Uterus (tissue), 4 donors: Measurements from ENCODE around the gene RUSF1. TPM values are rescaled to one million over a fixed set of nuclear protein-coding genes. Genes with fewer than 3 reads are reported as not detected.

ENCODE experiments used
- DNase-seq, 2 donors: peaks; one replicate each; pipeline ENCODE4 v3.0.0-alpha.2; 2019 to 2020
- H3K27ac ChIP-seq, 2 donors: fragments of 200-600 bp; sonication (generic); 1 replicate in 1 of 2; 2 replicates in 1 of 2; pipeline ENCODE4 v1.5.1; 2016 to 2018
- H3K27me3 ChIP-seq, 2 donors: fragments of 200-600 bp; sonication (generic); one replicate each; pipeline ENCODE4 v1.5.1; 2018 to 2019; ENCODE audit warnings: control low read depth in 1 of 2
- H3K36me3 ChIP-seq, 2 donors: fragments of 200-600 bp; sonication (generic); one replicate each; pipeline ENCODE4 v1.5.1; 2019; ENCODE audit warnings: control low read depth in 1 of 2
- H3K4me1 ChIP-seq, 2 donors: fragments of 200-600 bp; sonication (generic); one replicate each; pipeline ENCODE4 v1.5.1; 2018 to 2019; ENCODE audit warnings: control low read depth in 1 of 2
- H3K4me3 ChIP-seq, 2 donors: fragments of 200-600 bp; sonication (generic); 1 replicate in 1 of 2; 2 replicates in 1 of 2; pipeline ENCODE4 v1.5.1; 2018 to 2019; ENCODE audit warnings: mild to moderate bottlenecking in 1 of 2
- H3K9me3 ChIP-seq, 2 donors: fragments of 200-600 bp; sonication (generic); one replicate each; pipeline ENCODE4 v1.5.1; 2019; ENCODE audit warnings: control low read depth in 1 of 2
- CTCF ChIP-seq, 4 experiments: fragments of 200-600 bp in 2 of 4; fragments of 450-650 bp in 2 of 4; sonication (generic) in 2 of 4; IDR thresholded peaks; one replicate each; pipeline ENCODE4 v1.5.1; 2016 to 2019; ENCODE audit warnings: antibody characterized with exemption in 4 of 4, mild to moderate bottlenecking in 2 of 4, moderate library complexity in 1 of 4
- POLR2A ChIP-seq, 2 donors: fragments of 450-650 bp; IDR thresholded peaks; one replicate each; pipeline ENCODE4 v1.6.1; 2016; ENCODE audit warnings: antibody characterized with exemption in 2 of 2, mild to moderate bottlenecking in 1 of 2, moderate library complexity in 1 of 2
- intact Hi-C: fragments of 100-400 bp; cut with DNase I; formaldehyde crosslinking; loops from one replicate; pipeline ENCODE4 v1.15.1; 2023; ENCODE audit warnings: low total_unique reads
- total RNA-seq, 4 donors: library from RNA; depleted of rRNA in 3 of 4; stranded (reverse); fragments of >200 nt in 3 of 4; gene quantifications; one replicate each; pipeline versions ENCODE4 v1.1.0 to v1.2.4, GENCODE V29; 2014 to 2023
- donor health status: DM: yes; HTN: yes; CAD: no.

RUSF1 gene
- total RNA-seq, 4 donors from 2014 or later = 19.2 to 93.5 (median 82.9) TPM

GRCh38 chr16:31517800-31518402 lies 9.7 kb upstream of the RUSF1 start:
- no peak for TF ChIP-seq CTCF (IDR thresholded peaks at IDR 0.05)
- no peak for TF ChIP-seq POLR2A (IDR thresholded peaks at IDR 0.05)
- no peak overlapping the region for H3K4me3 ChIP-seq
- H3K27me3 ChIP-seq = no peaks in the 10 kb centered on the region
- H3K9me3 ChIP-seq = no peaks in the 10 kb centered on the region
- H3K36me3 ChIP-seq = no peaks in the 10 kb centered on the region
- H3K27ac ChIP-seq = no peak overlapping the region
- intact Hi-C loops = no loop called here
- H3K4me1 ChIP-seq = no peaks in the 10 kb centered on the region
- no peak for DNase-seq

- Histone ChIP-seq H3K4me3 (no peak overlapping the region), H3K4me1 (peaks cover 0 to 4% of the 10 kb centered on the region in 2 donors), H3K27ac (no peak overlapping the region), H3K27me3 (no peaks in the 10 kb centered on the region), H3K9me3 (no peaks in the 10 kb centered on the region), H3K36me3 (no peaks in the 10 kb centered on the region)
- TF ChIP-seq CTCF (IDR thresholded peaks at IDR 0.05) (no peak), POLR2A (IDR thresholded peaks at IDR 0.05) (no peak)
- intact Hi-C loops = no loop called here
- DNase-seq = no peak
These were observed 5.7 kb upstream of the RUSF1 start for GRCh38 chr16:31513884-31514283.

GRCh38 chr16:31513126-31513525 lies 4.9 kb upstream of the RUSF1 start:
- DNase-seq = no peak
- no peaks in the 10 kb centered on the region for H3K36me3 ChIP-seq
- no peak overlapping the region for H3K27ac ChIP-seq
- H3K9me3 ChIP-seq = no peaks in the 10 kb centered on the region
- H3K4me1 ChIP-seq = peaks cover 0 to 4% of the 10 kb centered on the region in 2 donors
- no peak overlapping the region for H3K4me3 ChIP-seq
- H3K27me3 ChIP-seq = no peaks in the 10 kb centered on the region
- TF ChIP-seq POLR2A (IDR thresholded peaks at IDR 0.05) (no peak), CTCF (IDR thresholded peaks at IDR 0.05) (no peak)
- intact Hi-C loops = no loop called here

DNA sequence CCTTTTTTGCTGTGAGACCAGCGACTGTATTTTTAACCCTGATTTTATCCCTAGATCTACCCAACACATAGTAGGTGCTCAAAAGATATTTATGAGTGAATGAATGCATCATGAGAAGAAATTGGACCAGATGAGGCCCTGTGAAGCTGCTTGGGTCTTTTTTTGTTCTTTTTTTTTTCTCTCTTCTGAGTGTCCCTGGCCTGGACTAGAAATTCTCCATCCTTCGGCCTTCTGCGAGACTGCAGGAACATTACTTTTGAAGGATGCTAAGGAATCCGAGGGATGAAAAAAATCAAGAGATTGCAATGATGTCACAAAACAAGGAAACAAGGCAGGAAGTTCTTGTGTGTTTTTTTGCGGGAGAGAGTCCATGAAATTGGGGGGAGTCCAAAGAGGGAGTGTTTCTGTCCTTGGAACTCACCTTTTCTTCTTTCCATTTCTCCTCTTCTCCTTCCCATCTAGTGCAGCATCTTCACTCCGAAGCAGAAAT lies 560 bp upstream of the RUSF1 start:
- Histone ChIP-seq H3K4me3 (peak overlapping the region; percentile 90 to 94), H3K27ac (peak overlapping the region; percentile 93 to 96), H3K27me3 (no peaks in the 10 kb centered on the region), H3K9me3 (no peaks in the 10 kb centered on the region), H3K4me1 (peaks cover 4 to 9% of the 10 kb centered on the region in 2 donors), H3K36me3 (no peaks in the 10 kb centered on the region)
- no peak for DNase-seq
- TF ChIP-seq CTCF (IDR thresholded peaks at IDR 0.05) (no peak), POLR2A (IDR thresholded peaks at IDR 0.05) (no peak)
- intact Hi-C loops = no loop called here

GRCh38 chr16:31507617-31507928 lies 618 bp downstream of the RUSF1 start:
- Histone ChIP-seq H3K36me3 (no peaks in the 10 kb centered on the region), H3K27ac (peak overlapping the region; percentile 93 to 96), H3K4me1 (peaks cover 4 to 9% of the 10 kb centered on the region in 2 donors), H3K9me3 (no peaks in the 10 kb centered on the region), H3K27me3 (no peaks in the 10 kb centered on the region), H3K4me3 (peak overlapping the region; percentile 90 to 94)
- DNase-seq = no peak
- TF ChIP-seq POLR2A (IDR thresholded peaks at IDR 0.05) = no peak
- TF ChIP-seq CTCF (IDR thresholded peaks at IDR 0.05) = no peak
- intact Hi-C loops = no loop called here
